GM12878 (cell line): ENCODE results near the gene RTEL1. TPM values are rescaled to one million over a fixed set of nuclear protein-coding genes. Genes with fewer than 3 reads are reported as not detected.

ENCODE experiments used
- ATAC-seq: fragments of 200-7000 bp; cut with Tn5 transposase; 3 replicates; pipeline ENCODE4 v1.9.1; 2020; ENCODE audit warnings: mild to moderate bottlenecking, moderate library complexity
- BruUV-seq: library from RNA; stranded (reverse); fragments of 400-500 nt; replicated peaks from 2 replicates; lab custom pipeline; 2021; lab: Mats Ljungman, UMichigan
- CTCF ChIA-PET: fragments of 300-600 bp; sonication (Branson Sonifier 250); formaldehyde crosslinking; extraction: SDS; loops from one replicate; lab custom pipeline; 2021; ENCODE audit warnings: inconsistent platforms; lab: Yijun Ruan, JAX
- POLR2A ChIA-PET: fragments of 350-600 bp; formaldehyde crosslinking; extraction: SDS; loops from one replicate; lab custom pipeline; 2021; ENCODE audit warnings: inconsistent platforms; lab: Charles Lee
- RAD21 ChIA-PET: fragments of 300-600 bp; sonication (Branson Sonifier 250); formaldehyde crosslinking; loops from one replicate; lab custom pipeline; 2023; ENCODE audit warnings: antibody characterized with exemption; ENCODE audit not compliant: unreplicated experiment; lab: Charles Lee
- SMC1A ChIA-PET: fragments of 300-600 bp; sonication (Branson Sonifier 250); formaldehyde crosslinking; loops from one replicate; lab custom pipeline; 2023; ENCODE audit not compliant: unreplicated experiment, uncharacterized antibody; lab: Charles Lee
- DNase-seq: peaks from one replicate; pipeline ENCODE4 v3.0.0-alpha.2; 2011; ENCODE audit warnings: low read depth, low spot score
- FAIRE-seq: peaks from 3 replicates; lab custom pipeline; 2011; peaks lifted over from hg19 to GRCh38; lab: Jason Lieb, UNC
- H2AFZ ChIP-seq: 2 replicates; pipeline ENCODE4 v1.6.0; 2011; ENCODE audit warnings: low read depth, low read length, control low read depth; ENCODE audit not compliant: control insufficient read depth
- H3K27ac ChIP-seq: 2 replicates; pipeline ENCODE4 v1.5.1; 2011; ENCODE audit warnings: control low read depth; ENCODE audit not compliant: control insufficient read depth, insufficient read depth
- H3K27me3 ChIP-seq, 2 experiments: replicated peaks in 1 of 2; 2 replicates each; pipeline versions ENCODE4 v1.6.0 to v1.6.1; 2011; ENCODE audit warnings: low read length in 1 of 2; ENCODE audit not compliant: control insufficient read depth in 2 of 2, insufficient read depth in 2 of 2
- H3K36me3 ChIP-seq, 2 experiments: 2 replicates each; pipeline ENCODE4 v1.5.1; 2011; ENCODE audit warnings: low read length in 1 of 2; ENCODE audit not compliant: control insufficient read depth in 2 of 2, insufficient read depth in 2 of 2
- H3K4me1 ChIP-seq: 2 replicates; pipeline ENCODE4 v1.6.1; 2011; ENCODE audit warnings: mild to moderate bottlenecking, low read length, moderate library complexity, mixed read lengths; ENCODE audit not compliant: control insufficient read depth, insufficient read depth
- H3K4me2 ChIP-seq: 2 replicates; pipeline ENCODE4 v1.6.0; 2011; ENCODE audit warnings: control low read depth; ENCODE audit not compliant: control insufficient read depth, insufficient read depth
- H3K4me3 ChIP-seq: fragments of 200-600 bp; sonication (generic); 2 replicates; pipeline ENCODE4 v1.5.1; 2016
- H3K79me2 ChIP-seq: 2 replicates; pipeline ENCODE4 v1.6.0; 2011; ENCODE audit warnings: low read length; ENCODE audit not compliant: control insufficient read depth, insufficient read depth
- H3K9ac ChIP-seq: 2 replicates; pipeline ENCODE4 v1.8.0; 2011; ENCODE audit warnings: low read length, control low read depth, mixed read lengths; ENCODE audit not compliant: control insufficient read depth, insufficient read depth
- H3K9me3 ChIP-seq: replicated peaks from 3 replicates; pipeline ENCODE4 v1.5.1; 2011; ENCODE audit warnings: mild to moderate bottlenecking, low read length; ENCODE audit not compliant: control insufficient read depth, insufficient read depth
- H4K20me1 ChIP-seq: 2 replicates; pipeline ENCODE4 v1.6.0; 2011; ENCODE audit not compliant: control insufficient read depth, insufficient read depth
- ASH2L ChIP-seq: fragments of 300-600, 200-600 bp; sonication (generic); IDR thresholded peaks from 2 replicates; pipeline ENCODE4 v1.6.1; 2017; ENCODE audit warnings: low read depth, mild to moderate bottlenecking, borderline replicate concordance
- BACH1 ChIP-seq: fragments of 450-650 bp; IDR thresholded peaks from 2 replicates; pipeline ENCODE4 v1.6.1; 2017; ENCODE audit warnings: mild to moderate bottlenecking, borderline replicate concordance
- BHLHE40 ChIP-seq, 2 experiments: fragments of 450-650 bp in 1 of 2; IDR thresholded peaks; 2 replicates each; pipeline ENCODE4 v1.6.1; 2011 to 2017; ENCODE audit warnings: low read depth in 2 of 2, borderline replicate concordance in 1 of 2, improper control_type of control experiment in 1 of 2, low read length in 1 of 2, mild to moderate bottlenecking in 1 of 2
- DPF2 ChIP-seq: fragments of 450-650 bp; IDR thresholded peaks from 2 replicates; pipeline ENCODE4 v1.6.1; 2017; ENCODE audit warnings: mild to moderate bottlenecking
- E2F4 ChIP-seq: IDR thresholded peaks from 2 replicates; pipeline ENCODE4 v1.6.1; 2012; ENCODE audit warnings: low read depth, low read length, improper control_type of control experiment
- EED ChIP-seq: sonication (generic); IDR thresholded peaks from 2 replicates; pipeline ENCODE4 v1.6.1; 2016; ENCODE audit warnings: antibody characterized with exemption, low read depth
- FOXM1 ChIP-seq: IDR thresholded peaks from 2 replicates; pipeline ENCODE4 v1.6.1; 2012; ENCODE audit warnings: low read depth, mild to moderate bottlenecking, inconsistent platforms, low read length, moderate library complexity
- IKZF1 ChIP-seq: fragments of 450-650 bp; conservative IDR thresholded peaks from 2 replicates; pipeline ENCODE4 v1.6.1; 2017; ENCODE audit warnings: antibody characterized with exemption, mild to moderate bottlenecking
- LARP7 ChIP-seq: fragments of 450-650 bp; IDR thresholded peaks from 2 replicates; pipeline ENCODE4 v1.6.1; 2017; ENCODE audit warnings: mild to moderate bottlenecking
- MLLT1 ChIP-seq: fragments of 450-650 bp; IDR thresholded peaks from 2 replicates; pipeline ENCODE4 v1.6.1; 2016; ENCODE audit warnings: mild to moderate bottlenecking
- MTA3 ChIP-seq: IDR thresholded peaks from 2 replicates; pipeline ENCODE4 v1.6.1; 2012; ENCODE audit warnings: low read length, inconsistent platforms, borderline replicate concordance
- NFYA ChIP-seq: IDR thresholded peaks from 2 replicates; pipeline ENCODE4 v1.6.1; 2011; ENCODE audit warnings: low read depth, mild to moderate bottlenecking, low read length, improper control_type of control experiment, borderline replicate concordance
- NR2C1 ChIP-seq: fragments of 450-650 bp; IDR thresholded peaks from 2 replicates; pipeline ENCODE4 v1.6.1; 2017; ENCODE audit warnings: antibody characterized with exemption, mild to moderate bottlenecking, moderate library complexity
- POLR2A ChIP-seq: IDR thresholded peaks from 2 replicates; pipeline ENCODE4 v1.6.1; 2011; ENCODE audit warnings: low read depth, mild to moderate bottlenecking, low read length
- RB1 ChIP-seq: fragments of 450-650 bp; formaldehyde crosslinking; IDR thresholded peaks from 2 replicates; pipeline ENCODE4 v1.6.1; 2017; ENCODE audit warnings: mild to moderate bottlenecking, borderline replicate concordance
- RELA ChIP-seq: fragments of 450-650 bp; IDR thresholded peaks from 2 replicates; pipeline ENCODE4 v1.8.0; 2014; ENCODE audit warnings: borderline replicate concordance; ENCODE audit not compliant: partially characterized antibody
- ZBED1 ChIP-seq: IDR thresholded peaks from 2 replicates; pipeline ENCODE4 v1.6.1; 2016; ENCODE audit warnings: borderline replicate concordance
- ZBTB4 ChIP-seq: fragments of 450-650 bp; formaldehyde crosslinking; IDR thresholded peaks from 2 replicates; pipeline ENCODE4 v1.4.0; 2022; ENCODE audit warnings: mild to moderate bottlenecking, moderate library complexity
- WGBS: methylation state at CpG from one replicate; pipeline ENCODE4 v1.1.6; 2016; ENCODE audit warnings: low lambda C conversion rate; ENCODE audit not compliant: insufficient replicate concordance, insufficient coverage; ENCODE audit errors: missing lambda C conversion rate; 5-methylcytosine and 5-hydroxymethylcytosine counted together
- in situ Hi-C: fragments of 300-500 bp; cut with MboI; formaldehyde crosslinking; loops from 9 replicates; pipeline ENCODE4 v1.14.3; 2018; ENCODE audit warnings: mixed read lengths
- intact Hi-C: fragments of 100-400 bp; cut with micrococcal nuclease; formaldehyde crosslinking; loops from one replicate; pipeline ENCODE4 v1.14.2; 2022; ENCODE audit not compliant: unreplicated experiment
- polyA plus RNA-seq, 11 experiments: library from polyadenylated mRNA; depleted of rRNA in 4 of 11; unstranded in 6 of 11; stranded (reverse) in 5 of 11; fragments of >200 nt; fragmentation: Nextera tagmentation in 4 of 11; fragmentation: Illumina TruSeq in 1 of 11; extraction: Ambion mirVana in 4 of 11; extraction: Trizol in 1 of 11; gene quantifications; 1 replicate in 1 of 11; 2 replicates in 10 of 11; pipeline versions ENCODE4 v1.2.1 to v1.2.3, GENCODE V29; 2011 to 2016; ENCODE audit warnings: inconsistent platforms in 2 of 11, missing spikeins in 2 of 11, low read depth in 1 of 11
- total RNA-seq, 4 experiments: library from RNA; depleted of rRNA in 3 of 4; stranded (reverse); fragments of >200 nt in 3 of 4; fragmentation: Illumina TruSeq in 1 of 4; extraction: Trizol in 1 of 4; gene quantifications; 2 replicates each; pipeline versions ENCODE4 v1.2.1 to v1.2.3, GENCODE V29; 2013 to 2021

RTEL1 gene
- total and polyA plus RNA-seq, 10 of the 15 experiments (the other 5 are each of a cell fraction or from before 2014, with no cell fraction given) = 0.40 to 37.2 (median 15.6) TPM; not detected in 1

GRCh38 chr20:63739130-63740069 lies 81.3 kb downstream of the RTEL1 start, which contains the start of gene SLC2A4RG:
Gene SLC2A4RG, plus strand, starts transcription at chr20:63739776. Its CDS starts 137 bp downstream, at chr20:63739913.
- Histone ChIP-seq H3K4me3 (peak within 1 kb of the TSS; percentile 84), H3K79me2 (peaks cover 17% of the 10 kb centered on the region), H2AFZ (peak within 1 kb of the TSS; percentile 37), H3K36me3 (peaks cover 5 to 17% of the 10 kb centered on the region in 2 experiments; a peak in 3 of 4 replicates), H3K27ac (peak within 1 kb of the TSS; percentile 72), H3K4me2 (peak within 1 kb of the TSS; percentile 93), H3K9ac (peak within 1 kb of the TSS; percentile 77), H3K27me3 (no peaks in the 10 kb centered on the region), H4K20me1 (no peaks in the 10 kb centered on the region), H3K4me1 (peaks cover 33% of the 10 kb centered on the region), H3K9me3 (no peaks in the 10 kb centered on the region)
- no TSS peak for BruUV-seq
- in situ Hi-C loops = no loop called here
- intact Hi-C loops = no loop called here
- CTCF ChIA-PET = interaction anchor here (0.6 to 1.3 kb wide), 3 partner anchors 32 to 160 kb away, joined by 3 to 7 read pairs (median 3); partner anchors contain the start of genes ARFRP1 and ZGPAT
- DNase-seq = no peak
- RAD21 ChIA-PET = interaction anchor here (1.0 to 4.2 kb wide), 3 partner anchors 32 to 125 kb away, joined by 3 to 32 read pairs (median 3); partner anchors contain the start of genes ARFRP1, TPD52L2 and ZGPAT
- under 1% methylated on average over 55 of the region's 136 CpGs for WGBS
- no peak for FAIRE-seq
- peak; percentile 55 for ATAC-seq
- SMC1A ChIA-PET = interaction anchor here (0.6 kb wide), 1 partner anchor 11 kb away, joined by 3 read pairs; no protein-coding TSS in a partner anchor
- POLR2A ChIA-PET = interaction anchor here (0.6 to 1.4 kb wide), 5 partner anchors 32 to 307 kb away, joined by 3 to 6 read pairs (median 3); partner anchors contain the start of genes ARFRP1 and ZGPAT
- TF ChIP-seq ASH2L (no peak), POLR2A (no peak), NFYA (no peak), IKZF1 (no peak), DPF2 (0 out of 2 replicates have a peak, but pooled peaks have one; percentile 23), RELA (no peak), MLLT1 (no peak), ZBED1 (no peak), BACH1 (peak; percentile 54; the same call in 1 of the 2 replicates), MTA3 (no peak), LARP7 (peak; percentile 68; the same call in 1 of the 2 replicates), FOXM1 (no peak), BHLHE40 (IDR thresholded peaks at IDR 0.05; ENCODE audit: borderline replicate concordance in 1 of 2, low read depth in 2 of 2, low read length in 1 of 2) (peak in 1 of 2 experiments; percentile 47; a peak in 1 of 4 replicates), ZBTB4 (CRISPR knock-in tag) (no peak), E2F4 (no peak), RB1 (0 out of 2 replicates have a peak, but pooled peaks have one; percentile 76), EED (no peak), NR2C1 (no peak)
